SU-DHL-6 (cell line): ENCODE data around the gene INPP4B.

Experiments
- CTCF ChIP-seq: fragments of 200-600 bp; sonication (generic); IDR thresholded peaks from one replicate; pipeline ENCODE4 v1.5.1; 2017; ENCODE audit warnings: antibody characterized with exemption, mild to moderate bottlenecking, low read length, moderate library complexity; ENCODE audit not compliant: insufficient read depth, poor library complexity, severe bottlenecking
- EZH2phosphoT487 ChIP-seq: fragments of 200-600 bp; sonication (generic), shearing (Covaris generic); conservative IDR thresholded peaks from 2 replicates; pipeline ENCODE4 v1.6.1; 2018; ENCODE audit warnings: mild to moderate bottlenecking, antibody characterized with exemption, low read length, moderate library complexity, mixed read lengths

- no peak for TF ChIP-seq EZH2phosphoT487
- TF ChIP-seq CTCF = no peak
Measured at GRCh38 chr4:142124874-142125273, 721.2 kb downstream of the INPP4B start.
